Mucosa of rectum (tissue), 2 donors: ENCODE results near the gene RTP1.
"Not testable (repeated sequence)": the region's sequence is repeated elsewhere in the genome, so short reads cannot be mapped to it uniquely, and the experiment has no call there.

Experiments used
- H3K27ac ChIP-seq, 2 donors: one replicate each; pipeline ENCODE4 v1.7.0; 2013; ENCODE audit warnings: inconsistent platforms in 2 of 2, low read depth in 2 of 2, low read length in 2 of 2
- H3K27me3 ChIP-seq, 2 donors: one replicate each; pipeline ENCODE4 v1.7.0; 2013; ENCODE audit warnings: low read length in 2 of 2; ENCODE audit not compliant: control insufficient read depth in 2 of 2, insufficient read depth in 2 of 2
- H3K36me3 ChIP-seq, 2 donors: one replicate each; pipeline ENCODE4 v1.7.0; 2013; ENCODE audit warnings: low read length in 2 of 2; ENCODE audit not compliant: control insufficient read depth in 2 of 2, insufficient read depth in 2 of 2
- H3K4me1 ChIP-seq, 2 donors: one replicate each; pipeline ENCODE4 v1.7.0; 2013; ENCODE audit warnings: low read length in 2 of 2, mild to moderate bottlenecking in 1 of 2; ENCODE audit not compliant: control insufficient read depth in 2 of 2, insufficient read depth in 2 of 2
- H3K4me3 ChIP-seq, 2 donors: one replicate each; pipeline ENCODE4 v1.7.0; 2013; ENCODE audit warnings: low read length in 2 of 2
- H3K9ac ChIP-seq, 2 donors: one replicate each; pipeline ENCODE4 v1.7.0; 2013; ENCODE audit warnings: low read length in 2 of 2, low read depth in 1 of 2, mild to moderate bottlenecking in 1 of 2
- H3K9me3 ChIP-seq, 2 donors: one replicate each; pipeline ENCODE4 v1.7.0; 2013; ENCODE audit warnings: low read length in 2 of 2; ENCODE audit not compliant: control insufficient read depth in 2 of 2
- donor health status: healthy.
- donor health status: Normal muscosa, but diverticular disease.

The RTP1 gene

DNA sequence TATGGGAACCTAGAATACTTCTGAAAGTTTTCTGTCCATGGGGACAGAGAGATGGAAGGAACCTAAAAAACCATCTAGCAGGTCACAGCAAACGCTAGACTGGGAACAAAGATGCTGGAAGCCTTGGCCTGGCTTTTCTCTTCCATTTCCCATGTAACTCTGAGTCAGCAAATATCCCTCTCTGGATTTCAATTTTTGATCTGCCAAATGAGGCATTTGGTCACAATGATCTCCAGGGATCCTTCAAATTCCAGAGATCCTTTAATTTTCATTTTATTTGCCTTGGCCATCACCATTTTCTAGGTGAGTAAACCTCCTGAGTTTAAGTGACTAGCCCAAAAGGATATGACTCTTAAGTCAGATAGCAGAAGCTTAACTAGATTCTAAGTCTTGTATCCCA lies 39.7 kb downstream of the RTP1 start:
- no peak overlapping the region for H3K4me3 ChIP-seq
- no peaks in the 10 kb centered on the region for H3K4me1 ChIP-seq
- peaks cover 0 to 3% of the 10 kb centered on the region in 2 donors for H3K27me3 ChIP-seq
- H3K27ac ChIP-seq, result no peak overlapping the region
- H3K9me3 ChIP-seq, result no peaks in the 10 kb centered on the region
- no peaks in the 10 kb centered on the region for H3K36me3 ChIP-seq
- no peak overlapping the region for H3K9ac ChIP-seq

DNA sequence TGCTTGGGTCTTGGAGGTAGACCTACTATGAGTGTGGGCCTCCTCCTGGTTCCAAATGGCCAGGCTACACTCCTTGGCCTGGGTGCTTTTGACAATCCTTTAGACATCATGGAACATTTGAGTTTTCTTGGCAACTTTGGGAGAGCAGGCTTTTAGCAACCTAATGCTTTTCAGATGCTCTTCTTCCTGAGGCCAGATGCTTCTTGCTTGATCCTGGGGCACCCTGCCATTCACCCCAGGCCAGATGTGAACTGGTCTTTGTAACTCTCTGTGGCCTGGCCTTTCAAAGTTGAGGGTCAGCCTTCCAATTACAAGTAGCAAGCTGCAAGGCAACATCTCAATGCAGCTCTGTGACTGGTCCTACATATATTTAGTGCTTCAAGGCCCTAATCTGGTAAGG lies 40.5 kb downstream of the RTP1 start:
- Histone ChIP-seq H3K9ac (no peak overlapping the region), H3K27me3 (no peaks in the 10 kb centered on the region), H3K36me3 (no peaks in the 10 kb centered on the region), H3K4me3 (no peak overlapping the region), H3K4me1 (no peaks in the 10 kb centered on the region), H3K9me3 (no peaks in the 10 kb centered on the region), H3K27ac (no peak overlapping the region)

DNA sequence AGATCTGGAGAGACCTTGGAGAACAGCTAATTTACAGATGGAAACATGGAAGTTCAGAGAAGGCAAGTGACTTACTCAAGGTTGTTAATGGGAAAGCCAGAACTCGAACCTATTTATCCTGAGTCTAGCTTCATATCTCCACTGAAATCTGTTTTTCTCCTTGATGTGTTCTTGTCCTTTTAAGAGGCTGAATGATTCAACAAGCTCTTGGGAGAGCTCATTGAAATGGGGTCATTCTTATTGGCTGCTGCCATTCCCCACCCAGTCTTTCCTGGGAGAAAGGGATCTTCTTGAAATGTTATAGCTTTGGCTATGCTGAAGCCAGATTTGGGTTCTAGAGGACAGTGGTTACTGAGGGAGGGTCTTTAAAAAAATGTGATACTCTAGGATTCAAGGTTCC lies 41.0 kb downstream of the RTP1 start:
- Histone ChIP-seq H3K27ac (no peak overlapping the region), H3K36me3 (no peaks in the 10 kb centered on the region), H3K4me1 (no peaks in the 10 kb centered on the region), H3K9me3 (no peaks in the 10 kb centered on the region), H3K4me3 (no peak overlapping the region), H3K27me3 (no peaks in the 10 kb centered on the region), H3K9ac (no peak overlapping the region)

DNA sequence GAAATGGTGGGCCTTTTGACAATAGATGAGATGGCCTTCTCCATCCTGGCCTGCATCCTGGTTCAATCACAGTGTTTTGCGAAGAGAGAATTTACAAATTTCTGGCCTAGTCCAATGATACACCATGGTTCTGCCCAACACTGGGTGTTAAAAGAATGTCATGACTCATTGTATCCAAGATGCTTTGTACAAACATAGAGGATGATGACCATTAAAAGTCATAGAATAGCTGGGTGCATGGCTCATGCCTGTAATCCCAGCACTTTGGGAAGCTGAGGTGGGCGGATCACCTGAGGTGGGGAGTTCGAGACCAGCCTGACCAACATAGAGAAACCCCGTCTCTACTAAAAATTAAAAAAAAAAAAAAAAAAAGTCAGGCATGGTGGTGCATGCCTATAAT lies 41.5 kb downstream of the RTP1 start:
- not testable (repeated sequence) for H3K36me3 ChIP-seq, H3K27ac ChIP-seq, H3K27me3 ChIP-seq, H3K4me1 ChIP-seq, H3K4me3 ChIP-seq, H3K9ac ChIP-seq, H3K9me3 ChIP-seq

DNA sequence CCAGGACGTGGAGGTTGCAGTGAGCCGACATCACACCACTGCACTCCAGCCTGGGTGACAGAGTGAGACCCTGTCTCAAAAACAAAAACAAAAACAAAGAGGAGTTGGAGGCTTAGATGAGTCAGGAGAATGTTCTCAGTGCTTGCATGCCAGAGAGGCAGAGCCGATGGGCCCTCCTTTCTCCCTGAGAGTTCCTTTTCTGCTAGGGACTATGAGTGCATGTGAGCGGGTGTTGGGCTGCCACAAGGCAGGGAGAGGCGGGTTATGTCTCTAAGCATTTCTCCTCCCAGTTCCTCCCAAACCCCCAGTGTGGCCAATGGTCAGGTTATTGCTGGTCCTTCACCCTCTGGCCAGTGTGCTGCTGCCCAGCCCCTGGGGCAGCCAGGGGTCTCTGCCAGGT lies 45.1 kb downstream of the RTP1 start:
- no peaks in the 10 kb centered on the region for H3K4me1 ChIP-seq
- no peaks in the 10 kb centered on the region for H3K9me3 ChIP-seq
- H3K4me3 ChIP-seq, result no peak overlapping the region
- H3K27me3 ChIP-seq, result no peaks in the 10 kb centered on the region
- H3K27ac ChIP-seq, result no peak overlapping the region
- H3K9ac ChIP-seq, result no peak overlapping the region
- no peaks in the 10 kb centered on the region for H3K36me3 ChIP-seq

DNA sequence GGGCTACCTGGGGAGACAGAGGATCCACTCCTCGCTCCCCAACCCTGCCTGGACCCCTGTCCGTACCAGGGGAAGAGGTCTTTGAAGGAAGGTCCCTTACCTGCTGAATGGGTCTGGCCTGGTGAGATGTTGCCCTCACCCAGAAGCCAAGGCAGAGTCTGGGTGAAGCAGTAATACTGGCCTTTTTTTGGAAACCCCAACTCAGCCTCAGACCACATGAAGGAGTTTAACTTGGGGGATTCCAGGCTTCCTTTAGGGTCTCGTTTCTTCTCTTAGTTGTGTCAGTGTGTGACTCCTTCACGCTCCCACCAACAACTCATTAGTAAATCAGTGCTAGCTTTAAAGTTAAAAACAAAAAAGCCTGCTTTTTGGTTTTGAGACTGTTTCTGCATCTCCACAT lies 45.6 kb downstream of the RTP1 start:
- Histone ChIP-seq H3K36me3 (no peaks in the 10 kb centered on the region), H3K9ac (no peak overlapping the region), H3K4me3 (no peak overlapping the region), H3K27ac (no peak overlapping the region), H3K9me3 (no peaks in the 10 kb centered on the region), H3K4me1 (no peaks in the 10 kb centered on the region), H3K27me3 (no peaks in the 10 kb centered on the region)

DNA sequence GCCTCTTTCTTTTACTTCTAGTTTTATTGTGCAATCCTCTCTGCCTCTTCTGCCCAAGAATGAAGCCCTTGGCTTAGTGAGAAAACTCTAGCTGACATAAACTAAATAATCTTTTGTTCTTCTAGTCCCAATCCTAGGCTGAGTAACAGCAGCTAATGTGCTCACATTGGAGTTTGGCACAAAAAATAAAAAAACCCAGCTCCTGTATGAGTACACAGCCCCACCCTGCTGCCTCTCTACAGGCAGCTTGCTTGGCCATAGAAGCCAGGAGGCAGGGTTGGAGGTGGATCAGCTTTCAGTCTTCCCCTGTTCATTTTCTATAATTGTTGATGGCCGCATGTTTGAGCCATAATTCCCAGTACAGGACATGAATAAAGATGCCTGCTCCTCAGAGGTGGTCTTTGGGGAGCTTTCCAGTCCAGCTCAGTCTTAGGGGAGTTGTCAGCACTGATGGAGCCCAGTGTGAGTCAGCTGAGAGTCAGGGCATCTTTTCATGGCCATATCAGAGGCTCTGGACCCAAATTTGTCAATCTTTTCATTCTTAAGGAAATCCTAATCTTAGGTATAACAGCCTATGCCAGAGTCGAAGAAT lies 46.7 kb downstream of the RTP1 start:
- H3K27ac ChIP-seq, result no peak overlapping the region
- no peaks in the 10 kb centered on the region for H3K4me1 ChIP-seq
- no peak overlapping the region for H3K4me3 ChIP-seq
- no peaks in the 10 kb centered on the region for H3K9me3 ChIP-seq
- H3K9ac ChIP-seq, result no peak overlapping the region
- no peaks in the 10 kb centered on the region for H3K36me3 ChIP-seq
- H3K27me3 ChIP-seq, result no peaks in the 10 kb centered on the region

DNA sequence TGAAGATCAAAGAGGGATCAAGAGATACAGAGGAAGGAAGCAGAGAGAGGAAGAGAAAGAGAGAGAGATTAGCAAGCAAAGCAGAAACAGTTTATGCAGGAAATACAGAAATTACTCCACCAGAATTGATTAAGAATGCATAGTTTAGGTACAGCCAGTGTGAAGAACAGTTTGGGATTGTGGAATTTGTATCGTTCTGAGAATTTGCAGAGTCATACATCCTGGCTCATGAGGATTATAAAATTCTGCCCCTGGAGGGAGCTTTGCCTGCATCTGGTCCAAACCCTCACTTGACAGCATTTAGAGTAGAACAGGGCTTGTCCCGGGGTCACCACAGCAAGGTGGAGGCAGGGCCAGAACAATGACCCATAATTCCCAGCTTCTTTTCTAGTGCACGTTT lies 50.1 kb downstream of the RTP1 start:
- no peaks in the 10 kb centered on the region for H3K9me3 ChIP-seq
- H3K4me1 ChIP-seq, result no peaks in the 10 kb centered on the region
- H3K9ac ChIP-seq, result no peak overlapping the region
- H3K27me3 ChIP-seq, result no peaks in the 10 kb centered on the region
- no peaks in the 10 kb centered on the region for H3K36me3 ChIP-seq
- no peak overlapping the region for H3K4me3 ChIP-seq
- H3K27ac ChIP-seq, result no peak overlapping the region
